HG03280 (cell line): ENCODE results near the gene AHSG.
A peak's percentile ranks its signal among the peaks of the same experiment; 100 is the strongest.
"Not testable (repeated sequence)": the region's sequence is repeated elsewhere in the genome, so short reads cannot be mapped to it uniquely, and the experiment has no call there.

Experiments used
- ATAC-seq: cut with Tn5 transposase; IDR thresholded peaks from one replicate; pipeline ENCODE4 v1.9.1; 2021; ENCODE audit warnings: mild to moderate bottlenecking, moderate library complexity; ENCODE audit not compliant: unreplicated experiment

AHSG gene

DNA sequence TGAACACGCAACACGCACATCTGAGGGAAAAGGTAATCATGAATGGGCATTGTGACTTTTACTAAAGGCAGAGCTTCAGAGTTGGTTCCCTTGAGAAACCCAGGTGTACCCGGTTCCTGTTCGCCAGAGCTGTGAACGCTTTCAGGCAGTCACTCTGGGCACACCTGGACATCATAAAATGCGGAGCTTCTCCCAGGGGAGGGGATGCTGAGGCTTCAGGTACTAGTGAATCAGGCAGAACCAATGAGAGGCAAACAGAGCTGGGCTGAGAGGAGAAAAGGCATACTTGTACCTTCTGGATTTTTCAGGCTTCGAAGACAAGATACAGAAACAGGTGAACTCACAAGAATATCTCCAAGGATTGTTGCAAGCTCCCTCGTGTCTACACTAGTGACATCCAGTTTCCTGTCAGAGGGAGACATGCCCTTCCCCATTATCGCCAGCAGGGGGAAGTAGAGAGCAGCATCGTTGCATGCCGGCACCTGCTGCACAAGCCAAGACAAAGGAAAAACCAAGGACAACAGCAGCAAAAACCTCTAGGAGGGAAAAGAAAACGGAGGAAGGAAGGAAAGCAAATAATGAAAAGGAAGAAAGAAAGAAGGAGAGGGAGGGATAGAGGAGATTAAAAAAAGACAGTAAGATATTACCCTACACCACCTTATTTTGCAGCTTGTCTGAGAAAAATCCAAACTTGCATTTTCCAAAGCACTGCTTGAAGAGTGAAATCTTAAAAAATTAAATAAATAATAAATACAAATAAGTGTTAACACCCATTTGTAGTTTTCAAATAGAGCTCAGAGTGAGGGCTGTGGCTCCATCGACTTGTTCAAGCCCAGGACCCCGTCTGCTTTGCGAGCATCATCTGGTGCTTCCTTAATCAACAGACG is 2.0 kb downstream of the AHSG start:
- ATAC-seq, result peak; percentile 64

DNA sequence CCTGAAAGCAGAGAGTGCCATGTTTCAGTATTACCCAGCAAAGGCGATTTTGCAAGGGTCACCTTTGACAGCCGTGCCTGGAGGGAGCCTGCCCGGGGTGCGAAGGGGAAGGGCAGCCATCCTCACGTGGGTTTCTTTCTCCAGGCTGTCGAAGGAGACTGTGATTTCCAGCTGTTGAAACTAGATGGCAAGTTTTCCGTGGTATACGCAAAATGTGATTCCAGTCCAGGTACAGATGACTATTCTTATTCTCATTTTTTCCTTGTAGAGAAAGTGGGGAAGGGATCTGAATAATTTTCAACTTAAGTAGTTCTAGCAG is 3.4 kb downstream of the AHSG start:
- ATAC-seq, result no peak

DNA sequence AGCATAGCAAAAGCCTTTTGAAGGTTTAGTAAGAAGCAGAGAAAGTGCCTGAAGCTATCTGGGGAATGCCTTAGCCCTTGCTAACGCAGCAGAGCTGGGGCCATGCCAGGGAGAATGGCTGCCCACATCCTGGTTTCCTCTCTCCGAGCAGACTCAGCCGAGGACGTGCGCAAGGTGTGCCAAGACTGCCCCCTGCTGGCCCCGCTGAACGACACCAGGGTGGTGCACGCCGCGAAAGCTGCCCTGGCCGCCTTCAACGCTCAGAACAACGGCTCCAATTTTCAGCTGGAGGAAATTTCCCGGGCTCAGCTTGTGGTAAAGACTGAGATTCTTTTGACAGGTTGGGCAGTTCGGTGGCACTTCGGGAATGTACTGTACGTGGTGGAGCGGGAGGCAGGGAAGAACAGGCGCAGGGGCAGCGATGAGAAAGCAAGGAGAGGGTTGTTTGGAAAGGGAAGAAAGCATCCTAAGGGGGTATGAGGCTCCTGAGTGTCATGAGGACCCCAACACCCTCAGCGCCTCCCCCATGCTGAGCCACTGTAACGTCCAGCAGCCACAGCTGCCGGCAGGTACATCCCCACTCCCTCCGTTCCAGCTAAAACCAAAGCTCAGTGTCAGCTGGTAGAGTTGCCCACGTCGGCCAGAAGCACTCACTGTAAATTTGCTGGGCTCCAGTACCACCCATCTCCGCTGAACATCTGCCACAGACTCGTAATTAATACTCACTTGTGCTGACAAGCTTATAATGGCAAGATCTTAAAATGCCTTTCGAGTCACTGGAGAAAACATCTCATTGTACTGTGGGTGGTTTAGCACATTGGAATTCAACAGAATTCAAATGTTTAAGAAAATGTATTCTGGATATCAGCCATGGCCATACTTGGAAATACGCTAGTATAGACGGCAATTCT is 4.4 kb downstream of the AHSG start:
- ATAC-seq, result peak; percentile 73

DNA sequence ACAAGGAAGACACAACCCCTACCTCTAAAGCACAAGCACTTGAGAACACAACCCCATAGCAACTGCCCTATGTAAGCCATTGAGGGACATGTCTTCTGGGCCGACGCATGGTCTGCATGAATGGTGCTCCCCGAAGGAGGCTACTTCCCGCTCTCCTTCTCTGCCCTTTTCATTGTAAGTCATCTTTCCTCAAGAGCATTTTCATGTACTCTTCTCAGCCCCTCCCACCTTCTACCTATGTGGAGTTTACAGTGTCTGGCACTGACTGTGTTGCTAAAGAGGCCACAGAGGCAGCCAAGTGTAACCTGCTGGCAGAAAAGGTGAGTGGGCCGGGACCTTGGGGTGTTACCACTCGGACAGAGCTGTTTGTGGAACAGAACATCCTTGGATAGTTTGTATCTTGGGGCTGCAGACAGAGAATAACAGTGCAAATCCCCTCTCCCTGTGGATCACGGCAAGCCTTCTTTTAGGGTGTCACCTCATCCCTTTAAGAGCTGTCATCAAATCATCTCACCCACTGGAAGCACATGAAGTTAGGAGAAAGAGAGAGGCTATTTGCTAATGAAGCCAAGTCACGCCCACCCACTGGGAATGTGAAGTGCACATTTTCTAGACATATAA is 5.6 kb downstream of the AHSG start:
- ATAC-seq, result no peak

DNA sequence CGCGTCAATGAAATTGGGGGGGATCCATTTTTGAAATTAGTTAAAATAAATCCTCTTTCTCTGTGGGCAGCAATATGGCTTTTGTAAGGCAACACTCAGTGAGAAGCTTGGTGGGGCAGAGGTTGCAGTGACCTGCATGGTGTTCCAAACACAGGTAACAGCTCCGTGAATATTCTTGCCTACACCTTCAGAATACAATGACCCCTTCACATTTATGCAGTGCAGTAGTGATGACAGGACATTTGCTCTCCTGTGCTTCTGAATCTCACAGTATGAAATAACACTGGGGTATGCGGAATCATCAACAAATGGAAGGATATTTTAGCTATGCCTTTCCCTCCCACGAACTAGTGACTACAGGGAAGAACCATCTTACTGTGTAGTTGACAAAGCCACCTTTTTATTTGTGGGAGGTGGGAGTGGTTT is 6.9 kb downstream of the AHSG start:
- no peak for ATAC-seq

DNA sequence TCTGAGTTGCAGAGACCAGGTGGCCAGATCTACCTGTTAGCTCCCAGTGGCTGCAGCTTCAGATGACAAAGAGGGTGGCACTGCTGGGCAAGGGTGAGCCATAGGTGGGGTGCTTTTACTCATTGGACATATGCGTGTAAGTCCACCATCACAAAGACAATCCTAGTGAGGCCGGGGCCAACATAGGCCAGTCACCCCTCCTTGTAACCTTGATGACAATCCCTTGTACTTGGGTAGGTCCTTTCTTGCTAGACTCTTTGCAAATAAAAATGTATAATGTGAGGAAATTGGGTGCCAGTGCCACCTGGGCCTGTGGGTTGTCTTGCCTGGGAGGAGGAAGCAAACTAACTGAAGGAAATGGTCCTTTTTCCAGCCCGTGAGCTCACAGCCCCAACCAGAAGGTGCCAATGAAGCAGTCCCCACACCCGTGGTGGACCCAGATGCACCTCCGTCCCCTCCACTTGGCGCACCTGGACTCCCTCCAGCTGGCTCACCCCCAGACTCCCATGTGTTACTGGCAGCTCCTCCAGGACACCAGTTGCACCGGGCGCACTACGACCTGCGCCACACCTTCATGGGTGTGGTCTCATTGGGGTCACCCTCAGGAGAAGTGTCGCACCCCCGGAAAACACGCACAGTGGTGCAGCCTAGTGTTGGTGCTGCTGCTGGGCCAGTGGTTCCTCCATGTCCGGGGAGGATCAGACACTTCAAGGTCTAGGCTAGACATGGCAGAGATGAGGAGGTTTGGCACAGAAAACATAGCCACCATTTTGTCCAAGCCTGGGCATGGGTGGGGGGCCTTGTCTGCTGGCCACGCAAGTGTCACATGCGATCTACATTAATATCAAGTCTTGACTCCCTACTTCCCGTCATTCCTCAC is 7.6 kb downstream of the AHSG start:
- ATAC-seq, result no peak

DNA sequence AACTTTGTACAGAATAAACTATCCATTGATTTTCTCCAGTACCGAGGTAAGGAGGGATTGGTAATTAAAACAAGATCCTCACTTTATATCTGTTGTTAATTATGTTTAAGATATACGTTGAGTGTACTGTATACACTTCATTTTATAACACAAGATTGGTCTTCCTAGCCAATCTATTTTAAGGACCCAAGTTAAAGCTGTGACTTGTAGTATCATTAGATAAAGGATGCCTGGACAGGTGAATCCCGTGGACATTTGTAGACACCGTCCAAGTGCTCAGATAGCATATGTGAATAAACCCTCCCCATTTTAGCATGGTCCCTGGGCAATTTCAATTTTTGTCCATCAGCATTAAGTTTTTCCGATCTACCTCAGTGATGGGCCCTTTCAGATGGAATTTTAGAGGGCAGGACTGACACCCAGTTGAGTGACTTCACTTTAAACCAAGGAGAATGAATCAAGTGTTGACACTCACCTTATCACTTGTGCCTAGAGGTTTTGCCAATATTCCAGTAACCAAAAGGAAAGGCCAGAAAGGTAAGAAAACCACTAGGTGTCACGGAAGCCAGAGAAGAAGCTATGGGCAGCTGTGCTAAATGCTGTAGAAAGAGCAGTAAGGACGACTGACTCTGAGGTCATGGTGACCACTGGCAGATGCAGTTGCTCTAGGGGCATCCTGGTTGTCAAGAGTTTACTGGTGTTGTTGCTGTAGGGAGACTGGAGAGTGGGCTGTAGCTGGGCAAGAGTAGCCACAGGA is 9.2 kb downstream of the AHSG start:
- no peak for ATAC-seq

DNA sequence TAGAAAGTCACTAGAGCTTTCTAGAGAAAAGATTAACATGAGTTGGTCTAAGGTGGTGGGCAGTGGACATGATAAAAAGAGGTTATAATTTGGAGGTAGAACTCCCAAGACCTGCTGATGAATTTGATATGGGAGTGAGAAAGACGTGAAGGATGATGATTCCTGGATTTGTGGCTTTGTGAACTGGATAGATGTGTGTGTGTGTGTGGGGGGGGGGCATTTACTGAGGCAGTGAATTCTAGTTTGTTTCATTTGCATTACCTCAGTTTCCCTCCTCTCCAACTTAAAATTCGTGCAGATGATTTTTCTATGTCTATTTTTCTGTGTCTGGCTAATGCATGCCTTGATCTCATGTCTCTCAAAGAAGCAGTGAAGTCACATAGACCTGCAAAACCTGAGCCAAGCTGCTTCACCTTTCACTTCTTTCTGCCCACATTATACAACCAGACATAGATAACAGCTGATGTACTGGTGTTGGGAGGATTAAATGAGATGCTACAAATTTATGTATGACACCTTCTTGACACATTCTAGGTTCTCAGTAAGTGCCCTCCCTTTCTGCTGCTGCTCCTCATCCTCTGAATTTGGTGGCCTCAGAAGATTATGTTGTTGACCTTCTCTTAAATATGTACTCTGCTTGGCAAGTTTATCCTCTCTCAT is 9.9 kb downstream of the AHSG start:
- ATAC-seq, result no peak

DNA sequence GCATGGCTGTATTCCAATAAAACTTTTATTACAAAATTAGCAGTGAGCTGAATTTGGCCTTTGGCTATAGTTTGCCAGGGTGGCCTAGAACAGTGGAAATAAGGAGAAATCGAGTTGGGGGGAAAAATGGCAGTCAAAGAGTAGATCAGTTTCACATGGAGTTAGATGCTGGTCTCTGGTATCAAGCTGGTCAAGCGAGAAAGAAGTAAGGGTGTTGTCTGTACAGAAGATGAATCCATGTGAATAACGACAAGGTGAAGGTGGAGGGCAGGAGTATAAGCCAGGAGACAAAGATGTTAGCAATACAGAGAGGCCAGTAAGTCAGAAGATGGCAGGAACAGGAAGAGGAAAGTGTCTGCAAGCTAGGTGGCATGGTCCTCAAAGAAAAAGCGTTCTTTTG is 11.7 kb downstream of the AHSG start:
- ATAC-seq, result no peak

DNA sequence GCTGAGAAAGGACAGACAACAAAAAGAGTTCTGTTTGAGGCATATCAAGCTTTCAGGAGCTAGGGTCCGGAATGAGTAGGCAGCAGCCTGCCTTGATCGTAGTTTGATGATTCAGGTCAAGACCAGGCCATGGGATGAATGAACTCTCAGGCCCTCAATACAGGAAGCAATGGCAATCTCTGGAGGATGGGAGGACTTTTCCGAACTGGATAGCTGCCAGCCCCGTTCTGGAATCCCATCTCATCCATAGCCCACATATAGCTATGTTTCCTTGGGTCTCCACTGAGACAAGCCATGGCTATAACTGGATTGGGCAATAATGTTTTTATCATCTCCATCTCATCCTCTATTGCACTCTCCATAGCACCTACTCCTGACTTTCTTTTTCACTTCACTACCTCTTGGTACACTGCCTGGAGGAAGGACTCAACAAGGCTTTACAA is 12.8 kb downstream of the AHSG start:
- no peak for ATAC-seq

DNA sequence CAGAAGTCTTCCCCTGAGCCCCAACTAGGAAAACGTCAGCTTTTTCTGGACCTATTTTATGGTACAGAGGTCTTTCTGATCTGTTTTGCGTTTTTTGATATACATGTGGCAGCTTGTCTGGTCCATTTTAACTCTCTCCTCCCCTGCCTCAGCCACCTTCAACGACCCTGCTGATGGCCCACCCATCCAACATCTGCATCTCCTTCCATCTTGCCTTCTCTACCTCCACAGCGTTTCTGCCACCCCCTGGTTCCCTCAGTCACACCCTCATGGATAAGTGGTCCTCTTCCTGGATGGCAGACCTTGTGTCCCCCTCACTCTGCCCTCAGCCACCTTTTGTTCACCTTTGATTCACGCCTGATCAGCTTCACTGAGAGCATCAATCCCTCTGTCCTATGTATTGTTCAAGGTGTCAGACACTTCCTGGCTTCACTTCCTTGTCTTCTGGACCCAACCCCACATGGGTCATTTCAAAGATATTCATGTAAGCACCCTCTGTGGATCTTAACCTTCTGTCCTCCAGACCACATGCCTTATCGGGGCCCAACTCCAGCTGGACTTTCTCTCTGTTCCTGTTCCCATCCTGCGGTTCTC is 13.5 kb downstream of the AHSG start:
- no peak for ATAC-seq

DNA sequence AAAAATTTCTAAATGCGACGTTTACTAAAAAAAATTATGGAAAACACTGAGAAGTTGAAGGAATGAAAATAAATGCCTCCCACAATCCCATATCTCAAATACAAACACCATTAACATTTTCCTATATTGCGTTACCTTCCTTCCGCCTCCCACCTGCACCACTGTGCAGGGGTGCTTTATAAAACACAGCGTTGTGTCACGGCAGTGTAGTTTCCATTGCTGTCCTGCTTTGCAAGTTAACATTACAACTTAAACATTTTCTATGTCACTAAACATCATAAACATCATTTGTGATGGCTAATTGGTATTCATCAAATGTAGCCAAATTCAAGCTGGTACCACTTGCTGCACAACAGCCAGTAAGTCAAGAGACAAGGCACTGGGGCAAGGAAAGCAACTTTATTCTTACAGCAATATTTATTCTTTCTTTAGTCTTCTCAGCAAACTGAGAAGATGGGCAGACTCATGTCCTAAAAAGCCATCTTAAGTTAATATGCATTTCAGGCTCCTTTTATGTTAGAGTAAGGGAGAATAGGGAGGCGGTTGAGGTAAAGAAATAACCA is 15.1 kb downstream of the AHSG start:
- no peak for ATAC-seq

DNA sequence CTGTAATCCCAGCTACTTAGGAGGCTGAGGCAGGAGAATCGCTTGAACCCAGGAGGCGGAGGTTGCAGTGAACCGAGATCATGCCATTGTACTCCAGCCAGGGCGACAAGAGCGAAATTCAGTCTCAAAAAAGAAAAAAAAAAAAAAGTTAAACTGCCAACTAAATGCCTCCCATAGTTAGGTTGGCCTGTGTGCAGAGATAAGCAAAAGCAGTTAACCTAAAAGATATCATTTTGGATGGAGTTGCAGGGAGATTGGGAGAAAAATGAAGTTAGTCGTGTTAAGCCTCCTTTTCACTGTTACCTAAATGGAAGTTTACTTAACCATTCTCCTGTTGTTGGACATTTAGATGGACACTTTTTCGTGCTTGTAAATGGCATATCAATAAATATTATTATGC is 15.9 kb downstream of the AHSG start:
- no peak for ATAC-seq

DNA sequence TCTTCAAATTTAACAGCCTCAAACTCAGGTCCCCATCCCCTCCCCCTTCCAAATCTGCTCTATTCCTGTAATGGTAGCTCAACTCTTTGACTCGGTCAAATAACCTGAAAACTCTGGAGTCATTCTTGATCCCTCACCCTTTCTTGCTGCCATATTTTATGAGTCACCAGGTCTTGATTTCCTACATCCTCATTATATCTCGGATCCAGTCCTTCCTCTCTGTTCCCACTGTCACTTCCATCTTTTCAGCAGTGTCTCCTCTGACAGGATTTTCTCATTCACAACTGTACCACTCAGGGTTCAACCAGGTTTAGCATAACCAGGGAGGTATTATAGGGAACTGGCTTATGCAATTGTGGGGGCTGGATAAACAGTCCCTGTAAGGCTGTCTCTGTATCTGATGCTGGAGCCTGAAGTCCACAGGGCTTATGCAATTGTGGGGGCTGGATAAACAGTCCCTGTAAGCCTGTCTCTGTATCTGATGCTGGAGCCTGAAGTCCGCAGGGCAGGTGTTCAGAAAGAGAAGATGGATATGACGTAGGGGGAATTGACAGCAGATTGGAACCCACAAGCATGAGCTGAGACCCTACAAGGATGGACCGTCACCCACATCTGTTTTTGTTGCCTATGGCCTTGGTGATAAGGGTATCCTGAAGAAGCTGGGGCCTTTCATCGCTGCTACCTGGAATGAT is 18.2 kb downstream of the AHSG start:
- ATAC-seq, result no peak

DNA sequence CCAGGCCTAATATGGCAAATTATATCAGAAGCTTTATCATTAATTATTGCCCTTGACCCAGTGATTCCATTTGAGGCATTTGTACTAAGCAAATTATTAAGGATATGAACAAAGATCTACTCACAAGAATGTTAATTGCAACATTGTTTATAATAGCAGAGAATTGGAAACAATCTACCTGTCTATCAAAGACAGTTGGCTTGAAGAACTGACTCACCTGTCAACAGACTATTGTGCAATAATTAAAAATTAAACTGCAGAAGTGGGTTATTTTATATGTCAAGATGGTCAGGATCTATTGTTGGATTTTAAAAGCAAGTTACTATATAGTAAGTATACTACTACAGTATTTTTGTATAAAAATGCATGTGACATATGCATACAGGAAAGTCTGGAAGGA is 20.6 kb downstream of the AHSG start:
- ATAC-seq, result no peak

DNA sequence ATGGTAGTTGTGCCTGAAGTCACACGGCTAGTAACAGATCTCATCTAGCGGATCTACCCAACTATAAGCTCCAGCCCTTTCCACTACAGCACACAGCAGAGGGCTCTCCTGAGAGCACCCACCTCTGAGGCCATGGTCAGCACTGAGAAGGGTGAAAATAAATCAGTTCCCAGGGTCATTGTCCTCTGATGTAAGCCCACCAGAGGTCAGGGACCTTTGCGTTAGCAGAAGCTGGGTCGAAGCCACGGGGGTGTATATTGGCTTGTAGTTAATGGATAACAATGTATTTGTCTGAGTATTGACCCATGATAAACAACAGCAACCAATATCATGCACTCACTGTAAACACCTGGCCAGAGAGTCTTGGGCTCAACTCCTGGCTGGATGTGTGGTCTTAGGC is 21.3 kb downstream of the AHSG start:
- ATAC-seq, result not testable (repeated sequence)

DNA sequence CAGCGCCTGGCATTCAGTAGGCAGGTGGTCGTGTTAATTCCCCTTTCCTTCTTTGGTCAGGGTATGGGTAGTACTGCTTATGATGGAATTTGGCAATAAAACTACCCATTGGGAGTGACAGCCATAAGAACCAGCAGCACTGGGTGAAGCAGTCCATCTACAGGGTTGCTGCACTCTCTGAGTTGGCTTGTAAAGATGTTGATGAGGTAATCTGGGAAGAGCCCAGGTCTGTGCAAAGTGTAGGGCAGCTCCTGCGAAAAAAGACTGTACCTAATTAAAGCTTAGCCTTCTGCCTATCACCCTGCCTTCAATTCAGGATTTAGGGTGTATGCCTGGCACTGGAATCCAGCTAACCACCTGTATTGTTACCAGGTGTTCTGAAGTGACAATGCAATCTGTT is 22.7 kb downstream of the AHSG start:
- no peak for ATAC-seq

DNA sequence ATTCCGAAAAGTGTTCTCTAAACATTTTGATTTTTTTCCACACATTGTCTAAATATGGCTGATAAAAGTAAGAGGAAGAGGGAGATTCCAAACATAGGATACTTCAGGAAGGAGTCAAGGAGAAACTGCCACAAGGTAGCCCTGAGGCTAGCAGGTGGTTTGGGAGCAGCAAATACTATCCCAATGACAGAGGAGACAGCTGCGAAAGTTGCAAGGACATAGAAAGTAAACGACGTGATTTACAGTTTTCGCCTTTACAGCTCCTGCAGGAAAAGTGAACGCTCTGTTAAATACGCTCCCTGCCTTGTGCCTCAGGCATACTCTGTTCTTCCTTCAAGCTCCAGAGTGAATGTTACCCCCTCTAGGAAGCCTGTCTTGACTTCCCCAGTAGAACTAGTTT is 23.7 kb downstream of the AHSG start:
- ATAC-seq, result no peak
